ENCODE results near the gene FGF14.

DNA sequence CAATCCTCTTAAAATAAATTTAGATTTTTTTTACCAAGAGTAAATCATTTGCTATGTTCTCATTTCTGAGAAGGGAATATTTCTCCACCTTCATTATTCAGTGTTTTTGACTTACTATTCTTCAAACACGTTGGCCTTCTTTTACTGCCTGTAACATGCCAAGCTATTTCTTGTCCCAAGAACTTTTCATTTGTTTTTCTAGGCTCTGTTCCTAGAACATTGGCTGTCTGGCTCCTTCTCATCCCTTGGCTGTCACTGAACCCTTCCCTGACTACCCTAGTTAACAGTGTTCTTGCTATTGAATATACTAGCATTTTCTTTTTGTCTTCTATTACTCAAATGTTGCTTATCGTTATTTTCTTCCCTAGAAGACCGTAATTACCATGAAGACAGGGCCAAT is 701.2 kb downstream of the FGF14 start:
- TF ChIP-seq, protein P1, sequence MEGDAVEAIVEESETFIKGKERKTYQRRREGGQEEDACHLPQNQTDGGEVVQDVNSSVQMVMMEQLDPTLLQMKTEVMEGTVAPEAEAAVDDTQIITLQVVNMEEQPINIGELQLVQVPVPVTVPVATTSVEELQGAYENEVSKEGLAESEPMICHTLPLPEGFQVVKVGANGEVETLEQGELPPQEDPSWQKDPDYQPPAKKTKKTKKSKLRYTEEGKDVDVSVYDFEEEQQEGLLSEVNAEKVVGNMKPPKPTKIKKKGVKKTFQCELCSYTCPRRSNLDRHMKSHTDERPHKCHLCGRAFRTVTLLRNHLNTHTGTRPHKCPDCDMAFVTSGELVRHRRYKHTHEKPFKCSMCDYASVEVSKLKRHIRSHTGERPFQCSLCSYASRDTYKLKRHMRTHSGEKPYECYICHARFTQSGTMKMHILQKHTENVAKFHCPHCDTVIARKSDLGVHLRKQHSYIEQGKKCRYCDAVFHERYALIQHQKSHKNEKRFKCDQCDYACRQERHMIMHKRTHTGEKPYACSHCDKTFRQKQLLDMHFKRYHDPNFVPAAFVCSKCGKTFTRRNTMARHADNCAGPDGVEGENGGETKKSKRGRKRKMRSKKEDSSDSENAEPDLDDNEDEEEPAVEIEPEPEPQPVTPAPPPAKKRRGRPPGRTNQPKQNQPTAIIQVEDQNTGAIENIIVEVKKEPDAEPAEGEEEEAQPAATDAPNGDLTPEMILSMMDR (IDR thresholded peaks at IDR 0.05): no peak
- TF ChIP-seq EZH2 (IDR thresholded peaks at IDR 0.05): no peak
- no peak for TF ChIP-seq EZH2phosphoT487 (IDR thresholded peaks at IDR 0.05)

All from neural progenitor cell (in vitro differentiated cells).